Activated CD4-positive, alpha-beta T cell treated with anti-CD3 and anti-CD28 coated beads for 4 hours (primary cell): ENCODE measurements around the gene NPAT.

Source experiments
- DNase-seq, 2 donors: peaks; one replicate each; pipeline ENCODE4 v3.0.0-alpha.2; 2020

The NPAT gene

GRCh38 chr11:108222574-108223347, at the start of gene NPAT, which contains the start of gene ATM:
Gene NPAT (minus strand): TSS chr11:108222638. CDS start chr11:108222536, 102 bp downstream.
Gene ATM (plus strand): TSS chr11:108223067. CDS start chr11:108227625, 4,558 bp downstream.
- peak; percentile 95 to 98 for DNase-seq

- DNase-seq, result no peak
Measured at GRCh38 chr11:108269583-108269982, 47.1 kb upstream of the NPAT start.

GRCh38 chr11:108253176-108253575, 30.7 kb upstream of the NPAT start:
- DNase-seq, result no peak

GRCh38 chr11:108246885-108247284, 24.4 kb upstream of the NPAT start:
- no peak for DNase-seq

- DNase-seq, result no peak
Measured at GRCh38 chr11:108246308-108246707, 23.9 kb upstream of the NPAT start.

- no peak for DNase-seq
Measured at GRCh38 chr11:108242422-108242821, 20.0 kb upstream of the NPAT start.

GRCh38 chr11:108241330-108242037, 19.0 kb upstream of the NPAT start:
- peak in 1 of 2 donors; percentile 12 for DNase-seq

GRCh38 chr11:108239076-108239475, 16.6 kb upstream of the NPAT start:
- no peak for DNase-seq

GRCh38 chr11:108237058-108237481, 14.6 kb upstream of the NPAT start:
- DNase-seq, result peak in 1 of 2 donors; percentile 2

GRCh38 chr11:108235633-108236032, 13.2 kb upstream of the NPAT start:
- DNase-seq, result no peak

GRCh38 chr11:108235192-108235591, 12.8 kb upstream of the NPAT start:
- DNase-seq, result no peak

- DNase-seq, result no peak
Measured at GRCh38 chr11:108233277-108233945, 11.0 kb upstream of the NPAT start.

GRCh38 chr11:108228251-108228650, 5.8 kb upstream of the NPAT start:
- DNase-seq, result no peak

- no peak for DNase-seq
Measured at GRCh38 chr11:108226036-108226435, 3.6 kb upstream of the NPAT start.

- DNase-seq, result peak; percentile 8 to 19
Measured at GRCh38 chr11:108224911-108225786, 2.7 kb upstream of the NPAT start.

- no peak for DNase-seq
Measured at GRCh38 chr11:108224366-108224765, 1.9 kb upstream of the NPAT start.

GRCh38 chr11:108223348-108224149, 1.1 kb upstream of the NPAT start:
- peak; percentile 14 to 15 for DNase-seq

- no peak for DNase-seq
Measured at GRCh38 chr11:108221911-108222573, 396 bp downstream of the NPAT start.

GRCh38 chr11:108221371-108221770, 1.1 kb downstream of the NPAT start:
- DNase-seq, result no peak

GRCh38 chr11:108220721-108221336, 1.6 kb downstream of the NPAT start:
- no peak for DNase-seq
